ENCODE results near the gene FN1. TPM values are rescaled to one million over a fixed set of nuclear protein-coding genes. Genes with fewer than 3 reads are reported as not detected.

Gene FN1
- 10 to 100 TPM; 45.8 to 78.1 (median 52.7) TPM for total RNA-seq

- H3K36me3 ChIP-seq = no peaks in the 10 kb centered on the region
- H3K4me3 ChIP-seq = peak within 1 kb of the TSS; percentile 64
- H3K27me3 ChIP-seq = peaks cover 27% of the 10 kb centered on the region
- no peaks in the 10 kb centered on the region for H3K9me3 ChIP-seq
- peak within 1 kb of the TSS; percentile 92 for H3K27ac ChIP-seq
- WGBS = under 1% methylated on average over 18 of the region's 54 CpGs
- TF ChIP-seq POLR2AphosphoS5 (IDR thresholded peaks at IDR 0.05) (no peak), CTCF (IDR thresholded peaks at IDR 0.05) (no peak), POLR2A (IDR thresholded peaks at IDR 0.05) (no peak), EP300 (IDR thresholded peaks at IDR 0.05) (no peak)
- DNase-seq (ENCODE audit: low spot score in 2 of 2) = peak; percentile 94
- H3K4me1 ChIP-seq = peaks cover 28% of the 10 kb centered on the region
These were observed at the start of gene FN1 for GRCh38 chr2:215435870-215436704. Gene FN1, minus strand, starts transcription at chr2:215436068. Its CDS starts 266 bp downstream, at chr2:215435802.

GRCh38 chr2:215485032-215485431 is 49.2 kb upstream of the FN1 start:
- DNase-seq (ENCODE audit: low spot score in 2 of 2) = no peak

GRCh38 chr2:215484570-215484969 is 48.7 kb upstream of the FN1 start:
- no peak for TF ChIP-seq EP300 (IDR thresholded peaks at IDR 0.05)
- TF ChIP-seq CTCF (IDR thresholded peaks at IDR 0.05) = no peak
- TF ChIP-seq POLR2AphosphoS5 (IDR thresholded peaks at IDR 0.05) = no peak
- TF ChIP-seq POLR2A (IDR thresholded peaks at IDR 0.05) = no peak
- DNase-seq (ENCODE audit: low spot score in 2 of 2) = no peak
- H3K4me3 ChIP-seq = no peak overlapping the region
- no peaks in the 10 kb centered on the region for H3K9me3 ChIP-seq
- WGBS = 79% methylated on average over 2 of the region's 2 CpGs
- H3K27me3 ChIP-seq = no peaks in the 10 kb centered on the region
- no peaks in the 10 kb centered on the region for H3K4me1 ChIP-seq
- no peak overlapping the region for H3K27ac ChIP-seq
- no peaks in the 10 kb centered on the region for H3K36me3 ChIP-seq

More at GRCh38 chr2:215485032-215485431, 49.2 kb upstream of the FN1 start:
- Histone ChIP-seq H3K4me3 (no peak overlapping the region), H3K27me3 (no peaks in the 10 kb centered on the region), H3K9me3 (no peaks in the 10 kb centered on the region), H3K27ac (no peak overlapping the region), H3K36me3 (no peaks in the 10 kb centered on the region), H3K4me1 (no peaks in the 10 kb centered on the region)
- TF ChIP-seq CTCF (IDR thresholded peaks at IDR 0.05) = no peak
- no peak for TF ChIP-seq POLR2A (IDR thresholded peaks at IDR 0.05)
- TF ChIP-seq POLR2AphosphoS5 (IDR thresholded peaks at IDR 0.05) = no peak
- TF ChIP-seq EP300 (IDR thresholded peaks at IDR 0.05) = no peak

- TF ChIP-seq EP300 (IDR thresholded peaks at IDR 0.05) = no peak
- TF ChIP-seq POLR2A (IDR thresholded peaks at IDR 0.05) = no peak
- no peak for TF ChIP-seq CTCF (IDR thresholded peaks at IDR 0.05)
- TF ChIP-seq POLR2AphosphoS5 (IDR thresholded peaks at IDR 0.05) = no peak
- Histone ChIP-seq H3K36me3 (no peaks in the 10 kb centered on the region), H3K9me3 (no peaks in the 10 kb centered on the region), H3K27ac (no peak overlapping the region), H3K4me1 (no peaks in the 10 kb centered on the region), H3K4me3 (no peak overlapping the region), H3K27me3 (no peaks in the 10 kb centered on the region)
- WGBS = 92% methylated on average over 3 of the region's 3 CpGs
- no peak for DNase-seq (ENCODE audit: low spot score in 2 of 2)
These were observed 47.6 kb upstream of the FN1 start for GRCh38 chr2:215483431-215483830.

- H3K9me3 ChIP-seq = no peaks in the 10 kb centered on the region
- no peak overlapping the region for H3K27ac ChIP-seq
- no peaks in the 10 kb centered on the region for H3K4me1 ChIP-seq
- no peak overlapping the region for H3K4me3 ChIP-seq
- no peaks in the 10 kb centered on the region for H3K27me3 ChIP-seq
- TF ChIP-seq CTCF (IDR thresholded peaks at IDR 0.05) (no peak), EP300 (IDR thresholded peaks at IDR 0.05) (no peak), POLR2AphosphoS5 (IDR thresholded peaks at IDR 0.05) (no peak), POLR2A (IDR thresholded peaks at IDR 0.05) (no peak)
- H3K36me3 ChIP-seq = no peaks in the 10 kb centered on the region
- DNase-seq (ENCODE audit: low spot score in 2 of 2) = no peak
- WGBS = 63% methylated on average over 6 of the region's 6 CpGs
These were observed 43.8 kb upstream of the FN1 start for GRCh38 chr2:215479536-215480240.
